Posterior cingulate gyrus (tissue), 11 donors: ENCODE data around the gene WDFY4.

Experiments used
- DNase-seq, 10 donors: peaks; one replicate each; pipeline versions ENCODE4 v3.0.0 to v3.0.0-alpha.2; 2020 to 2021; ENCODE audit warnings: mixed read lengths in 3 of 10
- intact Hi-C: fragments of 100-400 bp; cut with DNase I; formaldehyde crosslinking; loops from one replicate; pipeline ENCODE4 v1.15.1; 2023

Gene WDFY4

GRCh38 chr10:48887982-48888381, 203.3 kb downstream of the WDFY4 start:
- intact Hi-C loops = no loop called here
- DNase-seq = no peak

- intact Hi-C loops = no loop called here
These were observed 206.5 kb downstream of the WDFY4 start for GRCh38 chr10:48890888-48891850.

GRCh38 chr10:48894911-48895802, 210.5 kb downstream of the WDFY4 start:
- DNase-seq = no peak
- intact Hi-C loops = no loop called here

More at GRCh38 chr10:48890888-48891850, 206.5 kb downstream of the WDFY4 start:
- no peak for DNase-seq

- intact Hi-C loops = no loop called here
- DNase-seq = no peak
These were observed 211.1 kb downstream of the WDFY4 start for GRCh38 chr10:48895803-48896195.

GRCh38 chr10:48896756-48897440, 212.2 kb downstream of the WDFY4 start:
- intact Hi-C loops = no loop called here
- DNase-seq = no peak

GRCh38 chr10:48897441-48897790, 212.7 kb downstream of the WDFY4 start:
- intact Hi-C loops = no loop called here
- DNase-seq = no peak

- intact Hi-C loops = no loop called here
- no peak for DNase-seq
These were observed 213.8 kb downstream of the WDFY4 start for GRCh38 chr10:48898426-48898825.

GRCh38 chr10:48899781-48900180, 215.1 kb downstream of the WDFY4 start:
- no peak for DNase-seq
- intact Hi-C loops = no loop called here

- DNase-seq = no peak
- intact Hi-C loops = no loop called here
These were observed 215.7 kb downstream of the WDFY4 start for GRCh38 chr10:48900371-48900801.

- no peak for DNase-seq
- intact Hi-C loops = no loop called here
These were observed 216.6 kb downstream of the WDFY4 start for GRCh38 chr10:48901319-48901718.

GRCh38 chr10:48902096-48902495, 217.4 kb downstream of the WDFY4 start:
- DNase-seq = no peak

GRCh38 chr10:48903151-48903550, 218.5 kb downstream of the WDFY4 start:
- intact Hi-C loops = no loop called here
- no peak for DNase-seq

More at GRCh38 chr10:48902096-48902495, 217.4 kb downstream of the WDFY4 start:
- intact Hi-C loops = no loop called here

- intact Hi-C loops = no loop called here
- no peak for DNase-seq
These were observed 220.2 kb downstream of the WDFY4 start for GRCh38 chr10:48904861-48905260.

- intact Hi-C loops = no loop called here
- no peak for DNase-seq
These were observed 220.6 kb downstream of the WDFY4 start for GRCh38 chr10:48905311-48905710.

- DNase-seq = no peak
- intact Hi-C loops = no loop called here
These were observed 222.2 kb downstream of the WDFY4 start for GRCh38 chr10:48906841-48907240.

GRCh38 chr10:48907730-48908129, 223.1 kb downstream of the WDFY4 start:
- DNase-seq = no peak

GRCh38 chr10:48910548-48910947, 225.9 kb downstream of the WDFY4 start:
- intact Hi-C loops = no loop called here
- no peak for DNase-seq

More at GRCh38 chr10:48907730-48908129, 223.1 kb downstream of the WDFY4 start:
- intact Hi-C loops = no loop called here

- DNase-seq = no peak
- intact Hi-C loops = no loop called here
These were observed 229.0 kb downstream of the WDFY4 start for GRCh38 chr10:48913674-48914073.

- no peak for DNase-seq
- intact Hi-C loops = no loop called here
These were observed 239.1 kb downstream of the WDFY4 start for GRCh38 chr10:48923748-48924147.

GRCh38 chr10:48924988-48925387, 240.3 kb downstream of the WDFY4 start:
- DNase-seq = no peak
- intact Hi-C loops = no loop called here

- DNase-seq = no peak
- intact Hi-C loops = no loop called here
These were observed 241.6 kb downstream of the WDFY4 start for GRCh38 chr10:48926255-48926654.
